Thyroid gland (tissue), 4 donors: ENCODE measurements around the gene HAS3.

ENCODE experiments used
- POLR2A ChIP-seq, 2 donors: fragments of 450-650 bp; IDR thresholded peaks; one replicate each; pipeline ENCODE4 v1.6.1; 2017; ENCODE audit warnings: antibody characterized with exemption in 2 of 2, mild to moderate bottlenecking in 2 of 2, moderate library complexity in 1 of 2
- TF ChIP-seq, protein P1 (sequence below), 6 experiments: fragments of 200-600 bp in 3 of 6; fragments of 450-650 bp in 3 of 6; sonication (generic) in 3 of 6; IDR thresholded peaks; one replicate each; pipeline ENCODE4 v1.5.1; 2016 to 2019; ENCODE audit warnings: antibody characterized with exemption in 6 of 6, mild to moderate bottlenecking in 2 of 6, inconsistent platforms in 1 of 6, moderate library complexity in 1 of 6

DNA sequence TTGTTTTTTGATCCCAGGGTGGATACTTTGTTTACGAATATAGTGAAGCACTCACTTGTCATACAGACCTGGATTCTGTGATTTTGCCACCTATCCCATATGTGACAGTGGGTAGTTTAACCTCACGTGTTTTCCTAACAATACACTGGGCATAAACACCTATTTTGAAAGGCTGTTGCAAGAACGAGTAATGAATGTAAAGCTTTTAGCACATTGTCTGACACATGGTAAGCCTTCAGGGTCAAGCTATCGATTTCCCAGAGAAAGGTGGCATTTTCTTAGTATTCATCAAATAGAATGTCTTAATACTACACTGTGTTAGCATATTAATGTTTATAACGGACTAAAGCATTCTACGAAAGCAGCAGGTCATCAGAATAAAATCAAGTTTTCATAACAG lies 25.0 kb downstream of the HAS3 start:
- TF ChIP-seq, protein P1, sequence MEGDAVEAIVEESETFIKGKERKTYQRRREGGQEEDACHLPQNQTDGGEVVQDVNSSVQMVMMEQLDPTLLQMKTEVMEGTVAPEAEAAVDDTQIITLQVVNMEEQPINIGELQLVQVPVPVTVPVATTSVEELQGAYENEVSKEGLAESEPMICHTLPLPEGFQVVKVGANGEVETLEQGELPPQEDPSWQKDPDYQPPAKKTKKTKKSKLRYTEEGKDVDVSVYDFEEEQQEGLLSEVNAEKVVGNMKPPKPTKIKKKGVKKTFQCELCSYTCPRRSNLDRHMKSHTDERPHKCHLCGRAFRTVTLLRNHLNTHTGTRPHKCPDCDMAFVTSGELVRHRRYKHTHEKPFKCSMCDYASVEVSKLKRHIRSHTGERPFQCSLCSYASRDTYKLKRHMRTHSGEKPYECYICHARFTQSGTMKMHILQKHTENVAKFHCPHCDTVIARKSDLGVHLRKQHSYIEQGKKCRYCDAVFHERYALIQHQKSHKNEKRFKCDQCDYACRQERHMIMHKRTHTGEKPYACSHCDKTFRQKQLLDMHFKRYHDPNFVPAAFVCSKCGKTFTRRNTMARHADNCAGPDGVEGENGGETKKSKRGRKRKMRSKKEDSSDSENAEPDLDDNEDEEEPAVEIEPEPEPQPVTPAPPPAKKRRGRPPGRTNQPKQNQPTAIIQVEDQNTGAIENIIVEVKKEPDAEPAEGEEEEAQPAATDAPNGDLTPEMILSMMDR (IDR thresholded peaks at IDR 0.05): no peak
- TF ChIP-seq POLR2A (IDR thresholded peaks at IDR 0.05): no peak
